K562 (cell line): ENCODE data around the gene SCN5A. TPM values are rescaled to one million over a fixed set of nuclear protein-coding genes. Genes with fewer than 3 reads are reported as not detected.

ENCODE experiments used
- ATAC-seq: fragments of 200-7000 bp; cut with Tn5 transposase; 3 replicates; pipeline ENCODE4 v1.9.1; 2020; ENCODE audit warnings: moderate library complexity
- BruUV-seq: library from RNA; stranded (reverse); fragments of 400-500 nt; replicated peaks from 2 replicates; lab custom pipeline; 2021; lab: Mats Ljungman, UMichigan
- CTCF ChIA-PET: fragments of 300-600 bp; formaldehyde crosslinking; extraction: SDS; loops from one replicate; lab custom pipeline; 2021; ENCODE audit warnings: low intra/inter-chr PET ratio; lab: Yijun Ruan, JAX
- POLR2A ChIA-PET: fragments of 300-600, 350-650 bp; sonication (Branson Sonifier 250); formaldehyde crosslinking; extraction: SDS; loops from one replicate; lab custom pipeline; 2021; ENCODE audit warnings: antibody characterized with exemption, inconsistent platforms; lab: Yijun Ruan, JAX
- DNase-seq, 4 experiments: peaks; one replicate each; pipeline versions ENCODE4 v3.0.0 to v3.0.0-alpha.2; 2011 to 2018; ENCODE audit warnings: low spot score in 3 of 4, mixed read lengths in 3 of 4; ENCODE audit errors: extremely low read depth in 1 of 4
- FAIRE-seq: peaks from 2 replicates; lab custom pipeline; 2011; peaks lifted over from hg19 to GRCh38; lab: Jason Lieb, UNC
- H2AFZ ChIP-seq: 2 replicates; pipeline ENCODE4 v1.6.0; 2011; ENCODE audit warnings: low read depth, low read length, control low read depth, inconsistent platforms
- H3K27ac ChIP-seq: fragments of 200-600 bp; 3 replicates; pipeline ENCODE4 v1.8.0; 2011; ENCODE audit warnings: low read depth, mild to moderate bottlenecking, control low read depth, inconsistent platforms, low read length, moderate library complexity, mixed read lengths; ENCODE audit errors: extremely low read depth
- H3K27me3 ChIP-seq, 2 experiments: fragments of 300-600 bp in 1 of 2; 2 replicates in 1 of 2; 3 replicates in 1 of 2; pipeline versions ENCODE4 v1.6.0 to v1.8.0; 2011; ENCODE audit warnings: inconsistent platforms in 2 of 2, low read length in 2 of 2, mild to moderate bottlenecking in 1 of 2, mixed read lengths in 1 of 2, moderate library complexity in 1 of 2; ENCODE audit not compliant: control insufficient read depth in 2 of 2, insufficient read depth in 2 of 2
- H3K36me3 ChIP-seq: fragments of 300-600 bp; 3 replicates; pipeline ENCODE4 v1.8.0; 2011; ENCODE audit warnings: mild to moderate bottlenecking, low read length, inconsistent platforms; ENCODE audit not compliant: control insufficient read depth, insufficient read depth
- H3K4me1 ChIP-seq, 2 experiments: fragments of 200-600 bp in 1 of 2; replicated peaks in 1 of 2; 2 replicates in 1 of 2; 3 replicates in 1 of 2; pipeline versions ENCODE4 v1.5.1 to v1.8.0; 2011; ENCODE audit warnings: inconsistent platforms in 2 of 2, low read length in 2 of 2, mild to moderate bottlenecking in 1 of 2, mixed read lengths in 1 of 2, moderate library complexity in 1 of 2; ENCODE audit not compliant: control insufficient read depth in 2 of 2, insufficient read depth in 2 of 2
- H3K4me2 ChIP-seq: 2 replicates; pipeline ENCODE4 v1.6.1; 2011; ENCODE audit warnings: low read length, control low read depth, inconsistent platforms, mixed read lengths; ENCODE audit not compliant: insufficient read depth
- H3K4me3 ChIP-seq: fragments of 200-600 bp; sonication (generic), shearing (Covaris generic); 2 replicates; pipeline ENCODE4 v1.5.1; 2016; ENCODE audit warnings: control low read depth, inconsistent platforms
- H3K79me2 ChIP-seq: fragments of 200-600 bp; 3 replicates; pipeline ENCODE4 v1.8.0; 2011; ENCODE audit warnings: low read length, inconsistent platforms; ENCODE audit not compliant: control insufficient read depth, insufficient read depth
- H3K9ac ChIP-seq, 2 experiments: 2 replicates each; pipeline versions ENCODE4 v1.6.0 to v1.6.1; 2011; ENCODE audit warnings: low read depth in 2 of 2, low read length in 2 of 2, control low read depth in 1 of 2, inconsistent platforms in 1 of 2, mild to moderate bottlenecking in 1 of 2, mixed read lengths in 1 of 2; ENCODE audit not compliant: insufficient read depth in 1 of 2
- H3K9me1 ChIP-seq: one replicate; pipeline ENCODE4 v1.6.0; 2011; ENCODE audit warnings: inconsistent platforms, mild to moderate bottlenecking, low read length, moderate library complexity; ENCODE audit not compliant: control insufficient read depth, insufficient read depth
- H3K9me3 ChIP-seq: replicated peaks from 2 replicates; pipeline ENCODE4 v1.5.1; 2011; ENCODE audit warnings: low read depth, low read length, inconsistent platforms; ENCODE audit not compliant: control insufficient read depth, insufficient read depth
- H4K20me1 ChIP-seq: replicated peaks from 2 replicates; pipeline ENCODE4 v1.6.1; 2011; ENCODE audit warnings: low read length, inconsistent platforms, mixed read lengths; ENCODE audit not compliant: control insufficient read depth, insufficient read depth
- GABPA ChIP-seq: fragments of 200-800 bp; sonication (Bioruptor generic); conservative IDR thresholded peaks from 2 replicates; pipeline ENCODE4 v1.6.1; 2016; ENCODE audit warnings: low read depth, missing genetic modification characterization, missing compliant biosample characterization
- HDAC2 ChIP-seq: fragments of 450-650 bp; IDR thresholded peaks from 2 replicates; pipeline ENCODE4 v1.6.1; 2016; ENCODE audit warnings: mild to moderate bottlenecking
- KHSRP ChIP-seq: fragments of 450-650 bp; IDR thresholded peaks from 2 replicates; pipeline ENCODE4 v1.6.1; 2017
- RBM22 ChIP-seq: fragments of 200-400 bp; formaldehyde crosslinking; IDR thresholded peaks from 2 replicates; pipeline ENCODE4 v1.6.1; 2018; ENCODE audit warnings: low read length, low read depth; ENCODE audit not compliant: poor library complexity, severe bottlenecking
- ZNF282 ChIP-seq: sonication (generic); formaldehyde crosslinking; IDR thresholded peaks from 2 replicates; pipeline ENCODE4 v1.8.1; 2023; ENCODE audit warnings: missing genetic modification reagents
- WGBS: fragments of 100-300 bp; shearing (Covaris generic); methylation state at CpG from one replicate; pipeline ENCODE4 v1.1.6; 2016; ENCODE audit warnings: low coverage, mixed read lengths; ENCODE audit not compliant: insufficient coverage; ENCODE audit errors: missing lambda C conversion rate; 5-methylcytosine and 5-hydroxymethylcytosine counted together
- in situ Hi-C: fragments of 300-500 bp; cut with MboI; formaldehyde crosslinking; loops from 4 replicates; pipeline ENCODE4 v1.15.0; 2018; ENCODE audit warnings: inconsistent platforms, mixed read lengths
- intact Hi-C: fragments of 100-400 bp; cut with micrococcal nuclease; formaldehyde crosslinking; loops from 2 replicates; pipeline ENCODE4 v1.14.2; 2022
- polyA plus RNA-seq, 8 experiments: library from polyadenylated mRNA; depleted of rRNA in 4 of 8; stranded (reverse) in 5 of 8; unstranded in 3 of 8; fragments of >200 nt; fragmentation: Nextera tagmentation in 2 of 8; fragmentation: Illumina TruSeq in 1 of 8; extraction: Ambion mirVana in 2 of 8; extraction: Trizol in 1 of 8; gene quantifications; 2 replicates each; pipeline versions ENCODE4 v1.2.1 to v1.2.3, GENCODE V29; 2011 to 2014; ENCODE audit warnings: inconsistent platforms in 1 of 8, missing spikeins in 1 of 8
- total RNA-seq, 7 experiments: library from RNA; depleted of rRNA in 6 of 7; stranded (reverse); fragments of >200 nt in 6 of 7; fragmentation: Illumina TruSeq in 2 of 7; extraction: Trizol in 2 of 7; gene quantifications; 2 replicates each; pipeline versions ENCODE4 v1.2.1 to v1.2.3, GENCODE V29; 2011 to 2021; ENCODE audit warnings: low replicate concordance in 1 of 7
- TF ChIP-seq, protein P1 (sequence below), 2 experiments: fragments of 150-350 bp in 1 of 2; IDR thresholded peaks; 2 replicates each; pipeline ENCODE4 v1.6.1; 2012 to 2016; ENCODE audit warnings: low read depth in 2 of 2, low read length in 2 of 2, mild to moderate bottlenecking in 1 of 2, moderate library complexity in 1 of 2
- TF ChIP-seq, protein P2 (sequence below): fragments of 450-650 bp; IDR thresholded peaks from 2 replicates; pipeline ENCODE4 v1.6.1; 2017; ENCODE audit warnings: antibody characterized with exemption
- TF ChIP-seq, protein P3 (sequence below): fragments of 250-450 bp; sonication (Bioruptor Pico); IDR thresholded peaks from 2 replicates; pipeline ENCODE4 v1.4.0; 2020; ENCODE audit warnings: mild to moderate bottlenecking, moderate library complexity

Gene SCN5A
- total and polyA plus RNA-seq, 9 of the 15 experiments (the other 6 are each of a cell fraction or from before 2014, with no cell fraction given) = 0.07 to 1.4 (median 0.21) TPM; not detected in 2

DNA sequence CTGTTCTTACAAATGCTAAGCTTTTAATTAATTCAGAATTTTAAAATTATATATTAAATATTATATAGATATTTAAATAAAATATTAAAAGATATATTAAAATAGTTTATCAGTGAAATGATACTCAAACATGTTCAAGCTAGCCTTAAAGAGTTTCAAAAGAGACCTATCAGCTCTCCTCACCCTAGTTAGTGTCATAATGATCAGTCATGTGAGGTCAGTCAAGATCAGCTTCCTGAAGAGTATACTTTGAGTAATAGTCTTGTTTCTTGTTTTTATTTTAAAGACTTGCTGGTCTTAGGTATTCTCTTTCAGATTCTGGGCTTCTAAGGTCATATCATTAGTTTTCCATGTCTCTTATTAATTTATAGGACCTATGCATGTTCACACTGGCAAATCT is 138.9 kb downstream of the SCN5A start (continued):
- TF ChIP-seq, protein P1, sequence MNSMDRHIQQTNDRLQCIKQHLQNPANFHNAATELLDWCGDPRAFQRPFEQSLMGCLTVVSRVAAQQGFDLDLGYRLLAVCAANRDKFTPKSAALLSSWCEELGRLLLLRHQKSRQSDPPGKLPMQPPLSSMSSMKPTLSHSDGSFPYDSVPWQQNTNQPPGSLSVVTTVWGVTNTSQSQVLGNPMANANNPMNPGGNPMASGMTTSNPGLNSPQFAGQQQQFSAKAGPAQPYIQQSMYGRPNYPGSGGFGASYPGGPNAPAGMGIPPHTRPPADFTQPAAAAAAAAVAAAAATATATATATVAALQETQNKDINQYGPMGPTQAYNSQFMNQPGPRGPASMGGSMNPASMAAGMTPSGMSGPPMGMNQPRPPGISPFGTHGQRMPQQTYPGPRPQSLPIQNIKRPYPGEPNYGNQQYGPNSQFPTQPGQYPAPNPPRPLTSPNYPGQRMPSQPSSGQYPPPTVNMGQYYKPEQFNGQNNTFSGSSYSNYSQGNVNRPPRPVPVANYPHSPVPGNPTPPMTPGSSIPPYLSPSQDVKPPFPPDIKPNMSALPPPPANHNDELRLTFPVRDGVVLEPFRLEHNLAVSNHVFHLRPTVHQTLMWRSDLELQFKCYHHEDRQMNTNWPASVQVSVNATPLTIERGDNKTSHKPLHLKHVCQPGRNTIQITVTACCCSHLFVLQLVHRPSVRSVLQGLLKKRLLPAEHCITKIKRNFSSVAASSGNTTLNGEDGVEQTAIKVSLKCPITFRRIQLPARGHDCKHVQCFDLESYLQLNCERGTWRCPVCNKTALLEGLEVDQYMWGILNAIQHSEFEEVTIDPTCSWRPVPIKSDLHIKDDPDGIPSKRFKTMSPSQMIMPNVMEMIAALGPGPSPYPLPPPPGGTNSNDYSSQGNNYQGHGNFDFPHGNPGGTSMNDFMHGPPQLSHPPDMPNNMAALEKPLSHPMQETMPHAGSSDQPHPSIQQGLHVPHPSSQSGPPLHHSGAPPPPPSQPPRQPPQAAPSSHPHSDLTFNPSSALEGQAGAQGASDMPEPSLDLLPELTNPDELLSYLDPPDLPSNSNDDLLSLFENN (IDR thresholded peaks at IDR 0.05; ENCODE audit: low read depth in 2 of 2, low read length in 2 of 2) = no peak

DNA sequence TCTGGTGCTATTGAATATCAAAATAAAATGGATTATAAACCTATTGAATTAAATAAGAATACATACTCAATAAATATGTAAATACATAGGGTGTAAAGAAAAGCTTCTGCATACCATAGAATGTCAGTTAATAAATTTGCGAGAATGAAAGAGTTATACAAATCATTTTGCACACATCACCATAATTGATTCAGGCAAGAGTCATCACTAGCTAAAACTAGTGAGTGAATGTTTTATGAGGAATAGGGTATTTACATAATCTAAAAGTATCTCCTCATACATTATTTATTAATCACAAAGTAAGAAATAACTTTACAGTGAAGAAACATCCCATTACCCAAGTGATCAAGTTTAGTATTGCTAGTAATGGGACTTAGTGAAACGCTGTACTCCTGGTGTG is 139.8 kb downstream of the SCN5A start:
- in situ Hi-C loops (no loop called here), intact Hi-C loops (no loop called here)
- no peak for DNase-seq
- Histone ChIP-seq H3K27me3 (no peaks in the 10 kb centered on the region), H3K4me1 (no peaks in the 10 kb centered on the region), H3K9me1 (no peaks in the 10 kb centered on the region), H3K79me2 (no peaks in the 10 kb centered on the region), H3K4me3 (no peak overlapping the region), H3K9ac (no peak overlapping the region), H2AFZ (no peak overlapping the region), H3K36me3 (peaks cover 25% of the 10 kb centered on the region), H4K20me1 (no peaks in the 10 kb centered on the region), H3K27ac (no peak overlapping the region), H3K9me3 (no peaks in the 10 kb centered on the region), H3K4me2 (no peak overlapping the region)
- no TSS peak for BruUV-seq
- ChIA-PET CTCF (no interaction called here), POLR2A (interaction anchor here (0.8 to 1.6 kb wide), 2 partner anchors 9 to 13 kb away, joined by 3 to 6 read pairs; partner anchors contain the start of gene EXOG)
- 90% methylated on average over 2 of the region's 2 CpGs for WGBS
- ATAC-seq = no peak
- TF ChIP-seq, protein P2, sequence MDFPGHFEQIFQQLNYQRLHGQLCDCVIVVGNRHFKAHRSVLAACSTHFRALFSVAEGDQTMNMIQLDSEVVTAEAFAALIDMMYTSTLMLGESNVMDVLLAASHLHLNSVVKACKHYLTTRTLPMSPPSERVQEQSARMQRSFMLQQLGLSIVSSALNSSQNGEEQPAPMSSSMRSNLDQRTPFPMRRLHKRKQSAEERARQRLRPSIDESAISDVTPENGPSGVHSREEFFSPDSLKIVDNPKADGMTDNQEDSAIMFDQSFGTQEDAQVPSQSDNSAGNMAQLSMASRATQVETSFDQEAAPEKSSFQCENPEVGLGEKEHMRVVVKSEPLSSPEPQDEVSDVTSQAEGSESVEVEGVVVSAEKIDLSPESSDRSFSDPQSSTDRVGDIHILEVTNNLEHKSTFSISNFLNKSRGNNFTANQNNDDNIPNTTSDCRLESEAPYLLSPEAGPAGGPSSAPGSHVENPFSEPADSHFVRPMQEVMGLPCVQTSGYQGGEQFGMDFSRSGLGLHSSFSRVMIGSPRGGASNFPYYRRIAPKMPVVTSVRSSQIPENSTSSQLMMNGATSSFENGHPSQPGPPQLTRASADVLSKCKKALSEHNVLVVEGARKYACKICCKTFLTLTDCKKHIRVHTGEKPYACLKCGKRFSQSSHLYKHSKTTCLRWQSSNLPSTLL = no peak
- no peak for TF ChIP-seq GABPA (tag)
- no peak for TF ChIP-seq ZNF282 (CRISPR knock-in tag)
- TF ChIP-seq, protein P3, sequence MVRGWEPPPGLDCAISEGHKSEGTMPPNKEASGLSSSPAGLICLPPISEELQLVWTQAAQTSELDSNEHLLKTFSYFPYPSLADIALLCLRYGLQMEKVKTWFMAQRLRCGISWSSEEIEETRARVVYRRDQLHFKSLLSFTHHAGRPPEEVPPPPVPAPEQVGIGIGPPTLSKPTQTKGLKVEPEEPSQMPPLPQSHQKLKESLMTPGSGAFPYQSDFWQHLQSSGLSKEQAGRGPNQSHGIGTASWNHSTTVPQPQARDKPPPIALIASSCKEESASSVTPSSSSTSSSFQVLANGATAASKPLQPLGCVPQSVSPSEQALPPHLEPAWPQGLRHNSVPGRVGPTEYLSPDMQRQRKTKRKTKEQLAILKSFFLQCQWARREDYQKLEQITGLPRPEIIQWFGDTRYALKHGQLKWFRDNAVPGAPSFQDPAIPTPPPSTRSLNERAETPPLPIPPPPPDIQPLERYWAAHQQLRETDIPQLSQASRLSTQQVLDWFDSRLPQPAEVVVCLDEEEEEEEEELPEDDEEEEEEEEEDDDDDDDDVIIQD = no peak
- TF ChIP-seq RBM22 = no peak
- no peak for TF ChIP-seq KHSRP
- TF ChIP-seq HDAC2 = no peak
- no peak for FAIRE-seq
